ENCODE data around the gene ACER1.
A peak's percentile ranks its signal among the peaks of the same experiment; 100 is the strongest.

The ACER1 gene

DNA sequence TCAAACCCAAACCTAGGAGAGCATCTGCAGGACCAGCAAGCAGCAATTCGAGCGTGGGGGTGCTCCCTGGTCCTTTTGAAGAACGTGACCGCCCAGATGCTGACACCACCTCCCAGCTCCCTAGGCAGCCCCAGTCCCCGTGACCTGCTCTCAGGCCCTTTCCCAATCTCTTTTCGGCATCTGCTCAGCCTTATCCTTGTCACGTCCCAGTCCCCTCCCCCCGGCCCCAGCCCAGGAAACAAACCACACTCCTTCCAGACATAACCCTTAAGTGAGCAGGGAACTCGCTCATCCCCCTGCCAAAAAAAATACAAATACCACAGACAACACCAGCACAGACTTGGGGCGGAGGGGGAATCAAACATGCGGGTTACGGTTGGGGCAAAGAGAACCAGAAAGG lies 57.0 kb downstream of the ACER1 start:
- no peak for TF ChIP-seq CTCF (IDR thresholded peaks at IDR 0.05; ENCODE audit: insufficient read depth, low read length, missing control alignments)
- peak overlapping the region; percentile 18; the same call in 1 of the 2 replicates for H3K4me3 ChIP-seq (ENCODE audit: low read depth, low read length)
- peak; percentile 50 for DNase-seq (ENCODE audit: low read depth, low spot score)
- ChIA-PET POLR2A (no interaction called here), CTCF (interaction anchor here (0.8 to 2.0 kb wide), 5 partner anchors 8 to 58 kb away, joined by 3 to 11 read pairs (median 4); no protein-coding TSS in a partner anchor)

- no peak overlapping the region for H3K4me3 ChIP-seq (ENCODE audit: low read depth, low read length)
- no peak for TF ChIP-seq CTCF (IDR thresholded peaks at IDR 0.05; ENCODE audit: insufficient read depth, low read length, missing control alignments)
- CTCF ChIA-PET, result interaction anchor here (1.0 to 2.0 kb wide), 2 partner anchors 57 kb away, joined by 3 to 11 read pairs; no protein-coding TSS in a partner anchor
- POLR2A ChIA-PET, result no interaction called here
- no peak for DNase-seq (ENCODE audit: low read depth, low spot score)
These were observed 58.2 kb downstream of the ACER1 start for GRCh38 chr19:6275170-6275744.

DNA sequence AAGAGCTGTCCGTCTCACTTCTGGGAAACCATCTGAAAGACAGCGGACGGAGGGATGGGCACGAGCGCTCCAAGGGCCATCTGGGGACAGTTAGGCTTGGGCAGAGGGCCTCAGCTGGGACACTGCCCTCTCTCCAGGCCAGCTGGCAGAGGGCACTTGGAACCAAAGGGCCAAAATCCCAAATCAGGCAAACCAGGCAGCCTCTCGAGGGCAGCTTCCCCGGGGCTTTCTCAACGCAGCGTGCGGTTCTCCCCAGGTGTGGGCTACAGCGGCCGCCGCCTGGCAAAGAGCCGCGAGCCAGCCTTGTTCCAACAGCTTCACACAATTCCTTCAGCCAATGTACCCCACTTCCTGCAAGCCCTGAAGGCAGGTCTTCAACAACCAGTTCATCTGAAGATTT lies 58.7 kb downstream of the ACER1 start:
- no peak overlapping the region for H3K4me3 ChIP-seq (ENCODE audit: low read depth, low read length)
- no peak for DNase-seq (ENCODE audit: low read depth, low spot score)
- ChIA-PET POLR2A (no interaction called here), CTCF (interaction anchor here (1.0 kb wide), 1 partner anchor 57 kb away, joined by 3 read pairs; no protein-coding TSS in a partner anchor)
- TF ChIP-seq CTCF (IDR thresholded peaks at IDR 0.05; ENCODE audit: insufficient read depth, low read length, missing control alignments), result no peak

DNA sequence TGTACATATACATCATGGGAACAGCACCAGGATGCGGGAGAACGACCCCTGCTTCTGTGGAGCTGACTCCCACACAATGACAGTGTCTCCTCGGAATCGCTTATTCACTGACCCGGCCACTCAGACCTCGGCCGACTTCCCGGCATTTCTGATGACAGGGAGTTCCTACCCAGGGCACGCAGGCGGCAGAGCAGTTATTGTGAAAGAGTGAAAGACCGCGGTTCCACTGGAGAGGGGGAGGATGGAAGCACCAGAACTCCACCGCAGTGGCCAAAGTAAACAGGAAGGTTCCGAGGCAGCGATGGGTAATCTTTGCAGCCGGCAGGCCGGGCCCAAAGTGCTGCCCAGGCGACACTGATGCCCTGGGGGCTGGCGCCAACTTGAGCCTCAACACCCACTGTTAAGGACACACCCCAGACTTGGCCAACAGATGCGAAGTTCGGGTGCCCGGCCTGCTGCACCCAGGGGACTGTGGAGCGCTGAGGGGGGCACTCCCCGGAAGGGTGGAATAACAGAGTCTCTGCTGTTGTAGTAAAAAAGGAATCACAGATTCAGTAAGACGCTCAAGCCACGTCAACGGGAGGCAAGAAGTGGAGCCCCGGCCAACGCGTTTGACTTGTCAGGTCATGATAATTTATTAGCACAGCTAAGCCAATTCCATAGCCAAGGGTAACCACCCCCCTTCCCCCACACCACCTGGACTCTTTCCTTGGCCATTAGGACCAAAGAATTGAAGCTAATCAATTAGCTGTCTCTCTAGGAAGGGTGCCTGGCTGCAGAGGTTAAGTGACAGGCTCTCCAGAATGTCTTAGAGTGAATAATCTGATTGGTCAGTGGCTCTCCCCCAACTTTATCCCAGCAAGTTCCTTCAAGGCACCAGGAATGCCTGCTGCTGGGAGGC lies 59.5 kb downstream of the ACER1 start:
- ChIA-PET CTCF (interaction anchor here (1.0 kb wide), 1 partner anchor 56 kb away, joined by 3 read pairs; no protein-coding TSS in a partner anchor), POLR2A (no interaction called here)
- no peak for TF ChIP-seq CTCF (IDR thresholded peaks at IDR 0.05; ENCODE audit: insufficient read depth, low read length, missing control alignments)
- DNase-seq (ENCODE audit: low read depth, low spot score), result no peak
- H3K4me3 ChIP-seq (ENCODE audit: low read depth, low read length), result no peak overlapping the region

DNA sequence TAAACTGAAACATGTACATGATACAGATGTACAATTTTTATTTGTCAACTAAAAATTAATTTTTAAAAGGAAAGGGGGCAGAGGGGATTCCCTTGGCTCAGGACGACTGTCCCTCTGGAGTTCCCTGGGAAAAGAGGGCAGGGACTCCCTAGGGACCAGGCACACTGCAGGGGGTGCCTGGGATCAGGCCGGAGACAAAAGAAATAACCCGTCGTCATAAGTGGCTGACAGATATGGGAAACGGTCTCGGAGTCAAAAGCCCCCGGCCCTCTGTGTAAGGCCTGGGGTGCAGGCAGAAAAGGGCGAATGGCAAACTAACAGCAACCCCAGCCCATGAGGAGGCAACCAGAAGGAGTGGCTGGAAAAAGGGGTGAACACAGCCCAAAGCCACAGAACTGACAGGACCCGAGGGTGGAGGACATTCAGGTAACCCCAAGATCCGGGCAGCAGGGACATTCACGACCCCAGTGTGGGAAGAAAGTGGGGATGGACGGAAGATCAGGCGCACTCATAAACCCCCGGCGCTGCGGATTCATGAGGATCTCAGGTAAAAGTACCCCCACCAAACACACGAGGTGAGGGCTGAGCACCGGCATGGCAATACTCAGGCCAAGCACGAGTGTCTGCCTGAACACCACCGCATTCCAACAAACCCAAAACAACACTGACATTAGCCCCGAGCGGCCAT lies 60.4 kb downstream of the ACER1 start:
- no peak for DNase-seq (ENCODE audit: low read depth, low spot score)
- H3K4me3 ChIP-seq (ENCODE audit: low read depth, low read length), result no peak overlapping the region
- TF ChIP-seq CTCF (IDR thresholded peaks at IDR 0.05; ENCODE audit: insufficient read depth, low read length, missing control alignments), result no peak
- ChIA-PET POLR2A (no interaction called here), CTCF (interaction anchor here (3.0 kb wide), 1 partner anchor 54 kb away, joined by 24 read pairs; no protein-coding TSS in a partner anchor)

Measured in AG04449 (cell line).